AG08395 (cell line): Measurements from ENCODE around the gene MYMX.
A peak's percentile ranks its signal among the peaks of the same experiment; 100 is the strongest.
"Not testable (repeated sequence)": the region's sequence is repeated elsewhere in the genome, so short reads cannot be mapped to it uniquely, and the experiment has no call there.

ENCODE experiments used
- DNase-seq: peaks from one replicate; pipeline ENCODE4 v3.0.0; 2012; ENCODE audit warnings: mixed read lengths, low spot score

The MYMX gene

GRCh38 chr6:44216677-44217331, at the start of gene MYMX:
Gene MYMX (plus strand): TSS chr6:44216926. CDS start chr6:44217472, 546 bp downstream.
- no peak for DNase-seq

DNA sequence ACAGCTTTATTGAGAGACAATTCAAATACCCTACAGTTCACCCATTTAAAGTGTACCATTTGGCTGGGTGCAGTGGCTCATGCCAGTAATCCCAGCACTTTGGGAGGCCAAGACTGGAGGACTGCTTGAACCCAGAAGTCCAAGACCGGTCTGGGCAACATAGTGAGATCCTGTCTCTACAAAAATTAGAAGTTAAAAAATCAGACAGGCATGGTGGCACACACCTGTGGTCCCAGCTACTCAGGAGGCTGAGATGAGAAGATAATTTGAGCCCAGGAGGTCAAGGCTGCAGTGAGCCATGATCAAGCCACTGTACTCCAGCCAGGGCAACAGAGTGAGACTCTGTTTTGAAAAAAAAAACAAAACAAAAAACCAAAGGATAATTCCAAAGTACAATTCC, 49.2 kb upstream of the MYMX start:
- no peak for DNase-seq

DNA sequence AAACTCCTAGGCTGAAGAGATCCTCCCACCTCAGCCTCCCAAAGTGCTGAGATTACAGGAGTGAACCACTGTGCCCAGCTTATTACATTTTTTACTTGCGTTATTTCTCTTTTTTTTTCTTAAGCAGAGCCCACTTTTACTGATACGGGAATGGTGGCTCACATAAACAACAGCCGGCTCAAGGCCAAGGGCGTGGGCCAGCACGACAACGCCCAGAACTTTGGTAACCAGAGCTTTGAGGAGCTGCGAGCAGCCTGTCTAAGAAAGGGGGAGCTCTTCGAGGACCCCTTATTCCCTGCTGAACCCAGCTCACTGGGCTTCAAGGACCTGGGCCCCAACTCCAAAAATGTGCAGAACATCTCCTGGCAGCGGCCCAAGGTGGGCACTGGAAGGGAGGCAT, 47.6 kb upstream of the MYMX start:
- DNase-seq, result no peak

- DNase-seq, result no peak
These were observed 46.7 kb upstream of the MYMX start for GRCh38 chr6:44169886-44170570.

DNA sequence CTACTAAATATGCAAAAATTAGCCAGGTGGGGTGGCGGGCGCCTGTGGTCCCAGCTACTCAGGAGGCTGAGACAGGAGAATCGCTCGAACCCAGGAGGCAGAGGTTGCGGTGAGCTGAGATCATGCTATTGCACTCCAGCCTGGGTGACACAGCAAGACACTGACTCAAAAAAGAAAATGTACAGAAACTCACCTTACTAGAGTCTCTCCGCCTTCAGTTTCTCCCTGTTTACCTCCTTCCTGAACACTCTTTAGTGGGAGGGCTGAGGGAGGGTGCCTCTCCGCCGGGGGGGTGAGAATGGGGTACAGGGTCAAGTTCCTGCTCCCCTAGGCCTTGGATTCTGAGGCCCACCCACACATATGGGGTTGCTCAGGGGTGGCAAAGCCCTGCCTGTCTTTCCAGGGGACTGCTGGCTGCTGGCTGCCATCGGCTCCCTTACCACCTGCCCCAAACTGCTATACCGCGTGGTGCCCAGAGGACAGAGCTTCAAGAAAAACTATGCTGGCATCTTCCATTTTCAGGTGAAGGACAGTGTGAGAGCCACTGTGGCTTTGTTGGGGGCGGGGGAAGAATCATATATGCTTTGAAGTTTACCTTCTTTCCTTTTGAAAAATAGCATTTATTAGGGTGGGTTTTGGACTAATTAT, 44.7 kb upstream of the MYMX start:
- DNase-seq, result no peak

- peak; percentile 94 for DNase-seq
These were observed 43.8 kb upstream of the MYMX start for GRCh38 chr6:44172731-44173500.

GRCh38 chr6:44176130-44176761, 40.5 kb upstream of the MYMX start:
- DNase-seq, result no peak

- no peak for DNase-seq
These were observed 39.8 kb upstream of the MYMX start for GRCh38 chr6:44176762-44177509.

- peak; percentile 40 for DNase-seq
These were observed 38.9 kb upstream of the MYMX start for GRCh38 chr6:44177691-44178423.

GRCh38 chr6:44178424-44179071, 38.2 kb upstream of the MYMX start:
- DNase-seq, result no peak

DNA sequence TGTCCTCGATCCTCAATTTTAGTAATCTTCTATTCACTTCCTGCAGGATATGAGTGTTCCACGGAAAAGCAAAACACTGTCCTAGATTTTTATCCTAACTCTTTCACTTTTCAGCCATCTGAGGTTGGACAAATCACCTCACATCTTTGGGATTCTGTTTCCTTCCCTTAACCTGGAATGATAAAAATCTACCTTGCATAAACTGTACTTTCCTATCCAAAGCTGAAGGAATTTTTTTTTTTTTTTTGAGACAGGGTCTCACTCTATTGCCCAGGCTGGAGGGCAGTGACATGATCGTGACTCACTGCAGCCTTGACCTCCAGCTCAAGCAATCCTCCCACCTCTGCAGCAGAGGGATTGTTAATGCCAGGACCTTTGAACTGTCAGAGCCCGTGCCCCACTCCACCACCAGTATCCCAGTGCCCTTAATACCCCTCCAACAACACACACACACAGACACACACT, 37.6 kb upstream of the MYMX start:
- no peak for DNase-seq

DNA sequence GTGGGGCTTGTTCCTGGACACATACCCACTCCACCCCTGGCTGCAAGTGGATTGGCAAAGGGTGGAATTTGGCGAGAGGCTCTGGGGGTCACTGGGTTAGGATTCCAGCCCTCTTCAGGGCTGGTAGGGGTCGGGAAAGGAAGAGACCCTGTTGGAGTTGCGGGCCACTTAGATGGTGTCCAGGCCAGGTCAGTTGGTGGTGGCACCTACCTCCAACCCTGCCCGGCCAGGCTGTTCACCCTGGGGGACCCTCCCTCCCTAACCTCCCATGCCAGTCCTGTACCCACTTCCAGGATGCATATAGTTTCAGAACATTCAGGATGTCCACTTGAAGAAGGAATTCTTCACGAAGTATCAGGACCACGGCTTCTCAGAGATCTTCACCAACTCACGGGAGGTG, 37.1 kb upstream of the MYMX start:
- no peak for DNase-seq

GRCh38 chr6:44180406-44180805, 36.3 kb upstream of the MYMX start:
- DNase-seq, result no peak

- DNase-seq, result no peak
These were observed 35.8 kb upstream of the MYMX start for GRCh38 chr6:44180886-44181285.

- not testable (repeated sequence) for DNase-seq
These were observed 34.9 kb upstream of the MYMX start for GRCh38 chr6:44181784-44182183.

- DNase-seq, result no peak
These were observed 33.8 kb upstream of the MYMX start for GRCh38 chr6:44182911-44183390.

- DNase-seq, result no peak
These were observed 32.9 kb upstream of the MYMX start for GRCh38 chr6:44183783-44184182.

DNA sequence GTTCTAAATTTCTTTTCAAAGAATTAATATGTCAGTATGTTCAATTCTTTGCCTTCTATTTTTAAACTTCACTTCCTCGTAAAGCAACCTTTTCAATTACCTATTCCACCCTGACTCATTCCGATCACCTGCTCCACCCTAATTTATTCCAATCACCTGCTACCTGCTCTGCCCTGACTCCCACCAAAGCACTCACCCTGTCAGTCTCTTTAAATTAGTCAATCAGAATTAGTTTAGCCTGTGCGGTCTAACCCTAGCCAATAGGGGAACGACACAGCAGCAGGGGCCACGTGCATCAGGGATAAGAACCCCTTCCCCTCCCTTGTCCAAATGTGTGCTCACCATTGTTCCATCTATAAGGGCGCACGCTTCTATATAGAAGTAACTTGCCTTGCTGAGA, 31.4 kb upstream of the MYMX start:
- not testable (repeated sequence) for DNase-seq

GRCh38 chr6:44185953-44186634, 30.6 kb upstream of the MYMX start:
- DNase-seq, result no peak
